NCI-H2107 treated with DMSO at 0.1 percent for 48 hours (cell line): Measurements from ENCODE around the gene NAPSA.

ENCODE experiments used
- DNase-seq: peaks from one replicate; lab custom pipeline; 2025; ENCODE audit not compliant: unreplicated experiment; lab: John Stamatoyannopoulos, UW

NAPSA gene

DNA sequence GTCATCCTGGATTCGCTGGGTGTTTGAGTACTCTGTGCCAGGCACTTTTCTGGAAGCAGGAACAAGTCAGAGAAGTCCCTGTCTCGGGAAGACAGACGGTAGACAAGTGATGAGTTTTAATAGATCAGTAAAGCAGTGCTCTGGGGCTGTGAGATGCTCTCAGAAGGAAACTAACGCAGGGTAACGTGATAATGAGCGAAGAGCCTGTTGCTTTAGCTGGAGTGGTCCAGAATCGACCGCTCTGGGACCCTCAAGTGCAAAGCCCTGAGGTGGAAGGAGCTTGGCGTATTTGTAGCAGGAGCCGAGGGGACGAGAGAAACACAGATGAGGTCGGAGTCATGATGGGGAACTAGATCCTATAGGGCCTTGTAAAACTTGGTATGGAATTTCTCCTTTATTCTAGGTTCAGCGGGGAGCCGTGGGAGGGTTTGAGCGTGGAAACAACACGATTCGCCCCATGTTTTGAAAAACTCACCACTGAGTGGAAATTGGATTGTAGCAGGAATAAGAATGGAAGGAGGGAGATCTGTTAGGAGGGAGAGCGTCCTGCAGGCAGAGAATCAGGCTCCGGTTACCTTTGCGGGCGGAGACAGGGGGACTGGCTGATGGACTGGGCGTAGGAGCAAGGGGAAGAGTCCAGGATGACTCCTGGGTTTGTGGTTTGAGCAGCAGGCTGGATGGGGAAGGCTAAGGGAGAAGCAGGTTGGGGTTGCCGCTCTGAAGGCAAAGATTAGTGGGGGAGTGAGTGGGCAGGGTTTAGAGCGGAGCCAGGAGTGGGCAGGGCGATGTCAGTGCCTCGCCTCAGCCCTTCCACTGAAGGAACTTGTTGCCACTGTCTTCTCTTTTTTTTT, 19.5 kb upstream of the NAPSA start:
- DNase-seq = peak; percentile 58

DNA sequence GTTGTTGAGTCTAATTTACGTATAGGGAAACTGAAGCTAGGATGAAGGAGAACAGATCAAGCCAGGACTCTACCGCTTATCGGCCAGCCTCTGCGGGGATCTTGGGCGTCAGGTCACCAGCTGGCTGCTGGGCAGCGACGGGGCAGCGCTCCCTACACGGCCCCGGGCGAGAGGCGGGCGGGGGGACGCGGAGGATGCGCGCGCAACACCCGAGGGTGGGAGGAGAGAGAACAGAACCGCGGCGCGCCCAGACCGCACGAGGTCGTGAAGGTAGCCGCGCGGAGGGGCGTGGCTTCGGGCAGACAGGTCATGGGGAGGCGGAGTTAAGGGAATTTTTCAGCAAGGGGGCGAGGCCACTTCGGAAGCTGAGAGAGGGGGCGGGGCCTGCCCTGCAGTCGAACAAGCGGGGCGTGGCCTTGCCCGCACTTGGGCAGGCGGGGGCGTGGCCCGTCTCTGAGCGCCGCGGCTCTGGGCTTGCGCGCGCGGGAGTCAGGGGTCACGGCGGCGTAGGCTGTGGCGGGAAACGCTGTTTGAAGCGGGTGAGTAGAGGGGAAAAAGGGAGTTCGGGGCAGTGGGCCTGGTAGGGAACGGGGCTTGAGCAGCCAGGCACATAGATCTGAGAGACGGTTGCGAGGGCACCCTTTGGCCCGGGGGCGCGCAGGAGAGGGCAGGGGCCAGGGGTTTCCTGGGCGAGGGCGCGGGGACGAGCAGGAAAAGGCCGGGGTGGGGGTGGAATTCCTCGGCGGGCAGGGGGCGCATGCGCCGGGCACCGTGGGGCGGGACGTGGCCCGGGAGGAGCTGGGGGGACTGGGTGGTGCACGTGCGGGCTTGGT, 18.6 kb upstream of the NAPSA start, which contains the start of gene POLD1:
TSS of gene POLD1 (plus strand) at position 496 of the 833 bp plus-strand sequence. CDS start 14,505 bp downstream, outside the sequence.
- DNase-seq = peak; percentile 95

DNA sequence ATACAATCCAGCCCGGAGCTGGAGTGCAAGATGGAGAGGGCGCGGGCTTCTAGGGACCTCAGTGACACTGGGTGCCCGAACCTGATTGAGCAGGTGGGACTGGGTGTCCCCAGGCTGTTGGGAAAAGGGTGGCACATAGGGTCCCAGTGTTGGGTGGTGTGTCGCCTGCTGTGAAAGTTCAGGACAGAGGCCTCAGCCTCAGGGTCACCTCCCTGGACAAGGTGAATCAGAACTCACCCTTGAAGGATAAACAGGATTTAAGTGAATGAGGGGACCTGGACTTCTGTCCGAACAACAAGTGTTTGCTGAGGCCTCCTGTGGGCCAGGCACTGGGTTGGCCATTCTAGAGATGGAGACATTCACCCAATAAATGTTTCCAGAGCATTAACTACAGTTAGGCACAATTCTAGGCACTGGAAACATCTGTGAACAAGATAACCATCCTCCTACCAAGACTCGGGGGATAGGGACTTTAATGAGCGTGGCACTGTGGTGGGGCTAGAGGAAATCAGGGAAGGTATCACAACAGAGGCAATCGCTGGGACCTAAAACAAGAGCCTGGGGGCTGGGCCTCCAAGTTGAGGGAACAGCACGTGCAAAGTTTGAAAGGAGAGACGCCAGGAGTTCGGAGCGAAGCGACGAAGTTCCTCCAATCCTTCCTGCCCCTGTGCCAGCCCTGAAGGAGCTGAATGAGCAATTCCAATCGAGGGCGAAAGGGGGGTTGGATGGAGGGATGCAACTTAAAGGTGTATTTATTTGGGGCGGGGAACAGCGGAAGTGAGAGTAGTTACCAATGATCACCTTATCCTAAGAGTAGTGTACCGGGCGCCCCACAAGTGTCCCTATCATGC, 17.8 kb upstream of the NAPSA start:
- DNase-seq = no peak

DNA sequence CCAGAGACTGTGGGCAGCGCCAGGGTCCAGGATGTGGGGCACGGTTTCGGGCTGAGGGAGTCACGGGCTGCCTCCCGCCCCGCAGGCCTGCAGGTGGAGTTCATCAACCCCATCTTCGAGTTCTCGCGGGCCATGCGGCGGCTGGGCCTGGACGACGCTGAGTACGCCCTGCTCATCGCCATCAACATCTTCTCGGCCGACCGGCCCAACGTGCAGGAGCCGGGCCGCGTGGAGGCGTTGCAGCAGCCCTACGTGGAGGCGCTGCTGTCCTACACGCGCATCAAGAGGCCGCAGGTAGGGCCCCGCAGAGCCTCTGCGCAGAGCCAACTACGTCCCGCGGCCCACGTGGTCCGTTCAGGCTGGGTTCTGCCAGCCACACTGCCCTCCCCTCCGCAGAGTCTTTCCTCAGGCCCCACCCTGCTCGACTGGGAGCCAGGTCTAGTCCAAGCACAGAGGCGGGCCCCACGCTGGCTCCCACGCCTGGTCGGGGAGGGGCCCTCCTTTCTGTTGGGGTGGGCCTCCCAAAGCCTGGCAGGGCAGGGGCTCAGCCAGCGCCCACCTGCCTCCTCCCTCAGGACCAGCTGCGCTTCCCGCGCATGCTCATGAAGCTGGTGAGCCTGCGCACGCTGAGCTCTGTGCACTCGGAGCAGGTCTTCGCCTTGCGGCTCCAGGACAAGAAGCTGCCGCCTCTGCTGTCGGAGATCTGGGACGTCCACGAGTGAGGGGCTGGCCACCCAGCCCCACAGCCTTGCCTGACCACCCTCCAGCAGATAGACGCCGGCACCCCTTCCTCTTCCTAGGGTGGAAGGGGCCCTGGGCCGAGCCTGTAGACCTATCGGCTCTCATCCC, 16.7 kb upstream of the NAPSA start:
- no peak for DNase-seq

DNA sequence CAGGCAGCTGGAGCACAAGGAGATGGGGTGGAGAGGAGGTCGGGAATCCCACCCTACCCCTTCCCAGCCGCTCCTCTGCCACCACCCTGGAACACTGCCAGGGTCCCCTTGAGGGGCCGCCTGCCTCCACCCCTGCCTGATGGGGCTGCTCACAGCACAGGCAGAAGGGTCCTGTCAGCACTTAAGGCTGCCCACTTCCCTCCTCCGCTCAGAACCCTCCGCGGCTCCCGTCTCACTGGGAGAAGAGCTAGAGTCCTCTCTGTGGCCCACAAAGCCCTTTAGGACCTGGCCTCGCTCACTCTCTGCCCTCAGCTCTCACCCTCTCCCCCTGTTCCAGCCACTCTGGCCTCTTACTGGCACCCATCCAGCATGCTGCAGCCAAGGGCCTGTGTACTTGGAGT, 15.3 kb upstream of the NAPSA start:
- no peak for DNase-seq

DNA sequence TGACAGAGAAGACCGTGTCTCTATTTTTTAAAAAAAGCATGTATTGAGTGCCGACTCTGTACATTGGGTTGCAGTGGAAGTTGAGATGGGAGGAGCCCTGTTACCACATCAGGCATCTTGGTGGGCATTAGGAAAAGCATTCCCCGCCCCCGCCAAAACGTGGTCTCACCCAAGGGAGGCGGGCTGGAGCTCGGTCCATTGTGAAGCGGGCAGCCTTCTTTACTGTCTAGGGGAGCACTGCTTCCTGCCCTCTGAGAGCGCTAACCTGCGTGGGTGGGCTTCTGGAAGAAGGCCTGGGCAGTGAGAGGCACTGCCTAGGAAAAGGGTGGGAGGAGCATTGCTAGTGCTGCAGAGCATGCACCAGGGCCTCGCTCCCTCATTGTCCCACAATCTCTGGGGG, 14.7 kb upstream of the NAPSA start:
- no peak for DNase-seq

DNA sequence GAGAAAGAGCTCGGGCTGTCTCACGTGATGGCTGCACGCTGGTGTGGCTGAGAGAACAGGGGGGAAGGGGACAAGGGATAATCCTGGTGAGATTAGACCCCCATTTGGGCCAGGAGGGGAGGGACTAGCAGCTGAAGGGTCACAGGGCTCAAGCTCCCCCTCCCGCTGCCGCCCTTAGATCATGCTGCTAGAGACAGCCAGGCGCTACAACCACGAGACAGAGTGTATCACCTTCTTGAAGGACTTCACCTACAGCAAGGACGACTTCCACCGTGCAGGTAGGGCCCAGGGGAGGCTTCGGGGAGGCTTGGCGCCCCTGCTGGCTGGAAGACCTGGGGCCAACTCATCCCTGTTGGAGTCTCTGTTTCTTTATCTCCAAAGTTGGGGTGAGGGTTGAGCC, 14.2 kb upstream of the NAPSA start:
- no peak for DNase-seq

DNA sequence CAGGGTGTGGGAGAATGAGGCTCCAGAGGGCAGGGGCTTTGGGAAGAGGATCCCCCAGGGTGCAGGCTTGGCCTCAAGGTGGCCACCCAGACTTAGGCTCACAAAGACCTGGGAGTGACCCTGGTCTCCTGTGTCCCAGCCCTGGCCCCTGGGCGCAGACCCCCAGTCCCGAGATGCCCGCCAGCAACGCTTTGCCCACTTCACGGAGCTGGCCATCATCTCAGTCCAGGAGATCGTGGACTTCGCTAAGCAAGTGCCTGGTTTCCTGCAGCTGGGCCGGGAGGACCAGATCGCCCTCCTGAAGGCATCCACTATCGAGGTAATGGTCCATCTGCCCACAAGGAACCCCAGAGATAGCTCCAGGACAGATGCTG, 13.4 kb upstream of the NAPSA start:
- no peak for DNase-seq

DNA sequence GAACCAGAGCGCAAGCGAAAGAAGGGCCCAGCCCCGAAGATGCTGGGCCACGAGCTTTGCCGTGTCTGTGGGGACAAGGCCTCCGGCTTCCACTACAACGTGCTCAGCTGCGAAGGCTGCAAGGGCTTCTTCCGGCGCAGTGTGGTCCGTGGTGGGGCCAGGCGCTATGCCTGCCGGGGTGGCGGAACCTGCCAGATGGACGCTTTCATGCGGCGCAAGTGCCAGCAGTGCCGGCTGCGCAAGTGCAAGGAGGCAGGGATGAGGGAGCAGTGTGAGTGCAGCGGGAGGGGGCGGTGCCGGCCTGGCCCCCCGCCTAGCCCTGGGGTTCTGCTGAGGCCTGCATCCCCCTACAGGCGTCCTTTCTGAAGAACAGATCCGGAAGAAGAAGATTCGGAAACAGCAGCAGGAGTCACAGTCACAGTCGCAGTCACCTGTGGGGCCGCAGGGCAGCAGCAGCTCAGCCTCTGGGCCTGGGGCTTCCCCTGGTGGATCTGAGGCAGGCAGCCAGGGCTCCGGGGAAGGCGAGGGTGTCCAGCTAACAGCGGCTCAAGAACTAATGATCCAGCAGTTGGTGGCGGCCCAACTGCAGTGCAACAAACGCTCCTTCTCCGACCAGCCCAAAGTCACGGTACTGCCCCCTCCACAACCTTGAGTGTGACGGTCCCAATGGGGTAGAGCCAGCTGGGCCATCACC, 12.9 kb upstream of the NAPSA start:
- DNase-seq = no peak

DNA sequence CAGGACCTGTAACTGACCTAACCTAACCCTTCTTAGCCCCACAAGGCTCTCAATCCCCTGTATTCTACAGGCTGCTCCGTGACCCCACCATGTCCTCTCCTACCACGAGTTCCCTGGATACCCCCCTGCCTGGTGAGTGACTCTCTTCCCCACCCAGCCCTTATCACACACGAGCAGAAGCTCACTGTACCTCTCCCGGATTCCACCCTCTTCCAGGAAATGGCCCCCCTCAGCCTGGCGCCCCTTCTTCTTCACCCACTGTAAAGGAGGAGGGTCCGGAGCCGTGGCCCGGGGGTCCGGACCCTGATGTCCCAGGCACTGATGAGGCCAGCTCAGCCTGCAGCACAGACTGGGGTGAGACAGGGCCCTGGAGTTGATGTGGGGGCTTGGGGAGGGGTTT, 12.1 kb upstream of the NAPSA start:
- no peak for DNase-seq

DNA sequence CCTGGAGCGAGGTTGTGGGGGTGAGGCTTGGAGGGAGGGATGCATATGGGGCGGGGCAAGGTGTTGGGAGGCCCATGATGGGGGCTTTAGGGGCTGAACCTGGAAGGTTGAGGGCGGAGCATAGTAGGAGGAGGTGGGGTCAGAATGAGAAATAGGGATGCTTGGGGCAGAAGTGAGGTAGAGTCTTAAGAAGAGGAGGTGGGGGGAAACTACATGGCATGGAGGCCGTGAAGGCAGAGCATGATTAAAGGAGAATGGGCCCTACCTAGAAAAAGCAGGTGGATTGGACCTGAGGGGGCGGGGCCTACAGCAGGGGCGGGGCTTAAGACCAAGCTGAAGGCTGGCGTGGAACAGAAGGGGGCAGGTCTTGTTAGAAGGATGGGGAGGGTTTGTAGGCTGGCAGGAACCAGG, 11.6 kb upstream of the NAPSA start:
- no peak for DNase-seq

DNA sequence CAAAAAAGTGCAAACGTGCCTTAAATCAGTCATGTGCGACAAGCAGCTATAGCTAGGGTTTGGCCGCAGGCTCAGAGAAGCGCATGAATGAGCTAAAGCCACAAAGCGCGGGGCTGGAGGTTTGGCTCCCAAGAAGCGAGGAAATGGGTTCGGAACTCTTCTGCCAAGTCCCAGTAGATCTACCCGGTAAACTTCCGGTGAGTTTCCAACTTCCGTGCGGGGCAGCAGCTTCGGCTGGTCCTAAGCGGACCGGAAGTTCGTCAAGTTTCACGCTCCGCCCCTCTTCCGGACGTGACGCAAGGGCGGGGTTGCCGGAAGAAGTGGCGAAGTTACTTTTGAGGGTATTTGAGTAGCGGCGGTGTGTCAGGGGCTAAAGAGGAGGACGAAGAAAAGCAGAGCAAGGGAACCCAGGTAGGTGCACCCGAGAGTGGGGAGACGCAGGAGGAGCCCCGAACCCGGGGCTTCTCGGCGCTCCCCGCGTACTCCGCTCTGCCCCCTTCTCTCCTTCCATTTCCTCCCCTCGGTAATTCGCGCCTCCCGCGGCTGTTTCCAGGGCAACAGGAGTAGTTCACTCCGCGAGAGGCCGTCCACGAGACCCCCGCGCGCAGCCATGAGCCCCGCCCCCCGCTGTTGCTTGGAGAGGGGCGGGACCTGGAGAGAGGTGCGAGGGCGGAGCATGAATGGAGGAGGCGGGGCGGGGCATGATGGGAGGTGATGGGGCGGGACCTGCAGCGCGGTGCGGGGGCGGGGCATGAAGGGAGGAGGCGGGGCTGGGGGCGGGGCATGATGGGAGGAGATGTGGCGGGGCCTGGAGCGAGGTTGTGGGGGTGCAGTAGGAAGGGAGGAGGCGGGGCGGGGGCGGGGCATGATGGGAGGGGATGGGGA, 11.0 kb upstream of the NAPSA start, which contains the start of gene NR1H2:
TSS of gene NR1H2 (plus strand) at position 292 of the 885 bp plus-strand sequence. CDS start 1,149 bp downstream, outside the sequence.
- peak; percentile 68 for DNase-seq

DNA sequence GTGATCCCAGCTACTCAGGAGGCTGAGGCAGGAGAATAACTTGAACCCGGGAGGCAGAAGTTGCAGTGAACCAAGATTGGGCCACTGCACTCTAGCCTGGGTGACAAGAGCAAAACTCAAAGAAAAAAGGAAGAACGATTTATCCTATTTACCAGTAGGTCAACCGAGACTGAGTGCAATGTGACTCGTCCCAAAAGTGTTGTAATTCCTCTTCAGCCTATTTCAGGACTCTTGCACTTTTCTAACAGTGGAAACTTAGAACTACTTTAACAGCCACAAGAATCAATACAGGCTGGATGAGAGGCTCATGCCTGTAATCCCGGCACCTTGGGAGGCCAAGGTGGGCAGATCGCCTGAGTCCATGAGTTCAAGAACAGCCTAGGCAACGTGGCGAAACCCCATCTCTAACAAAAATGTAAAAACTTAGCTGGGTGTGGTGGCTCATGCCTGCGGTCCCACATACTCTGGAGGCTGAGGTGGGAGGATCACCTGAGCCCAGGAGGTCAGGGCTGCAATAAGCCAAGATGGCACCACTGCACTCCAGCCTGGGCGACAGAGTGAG, 6.6 kb upstream of the NAPSA start:
- DNase-seq = no peak

DNA sequence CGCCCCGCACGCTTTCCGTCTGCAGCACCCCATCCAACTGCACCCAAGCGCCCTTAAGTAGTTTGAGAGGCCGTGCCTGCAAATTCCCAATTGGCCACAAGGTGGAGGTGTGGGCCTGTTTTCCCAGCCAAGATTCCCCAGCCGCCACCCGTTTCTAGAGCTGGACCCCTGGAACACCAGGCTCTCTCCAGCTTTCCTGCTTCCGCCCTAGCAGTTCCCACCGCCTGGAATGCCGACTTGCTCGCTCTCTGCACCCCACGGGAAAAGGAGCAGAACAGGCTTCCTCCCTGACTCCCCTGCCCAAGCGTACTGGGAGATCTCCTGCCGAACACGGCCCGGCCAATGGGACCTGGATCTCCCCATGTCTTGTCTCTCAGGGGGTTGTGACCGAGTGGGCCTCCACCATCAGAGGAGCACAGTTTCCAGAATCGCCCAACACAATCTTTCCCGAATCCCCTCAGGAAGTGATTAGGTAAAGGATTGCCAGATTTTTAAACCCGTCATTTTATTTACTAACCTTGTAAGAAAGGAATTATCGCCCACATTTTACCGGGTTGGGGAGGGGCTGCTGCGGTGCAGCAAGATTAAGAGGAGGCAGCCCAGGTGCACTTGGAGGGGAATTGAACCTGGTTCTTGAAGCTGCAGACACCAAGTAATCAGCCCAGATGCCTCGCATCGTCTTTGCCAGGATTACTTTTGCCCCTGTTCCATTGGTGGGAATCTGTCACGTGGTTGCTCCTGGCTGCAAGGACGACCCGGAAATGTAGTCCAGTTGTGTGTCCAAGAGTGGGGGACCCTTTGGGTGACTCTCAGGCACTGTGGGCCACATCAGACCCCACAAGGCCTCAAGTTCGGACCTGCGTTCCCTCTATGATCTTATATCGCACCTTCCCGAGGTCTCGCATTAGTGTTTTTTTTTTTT, 3.5 kb upstream of the NAPSA start:
- peak; percentile 11 for DNase-seq

DNA sequence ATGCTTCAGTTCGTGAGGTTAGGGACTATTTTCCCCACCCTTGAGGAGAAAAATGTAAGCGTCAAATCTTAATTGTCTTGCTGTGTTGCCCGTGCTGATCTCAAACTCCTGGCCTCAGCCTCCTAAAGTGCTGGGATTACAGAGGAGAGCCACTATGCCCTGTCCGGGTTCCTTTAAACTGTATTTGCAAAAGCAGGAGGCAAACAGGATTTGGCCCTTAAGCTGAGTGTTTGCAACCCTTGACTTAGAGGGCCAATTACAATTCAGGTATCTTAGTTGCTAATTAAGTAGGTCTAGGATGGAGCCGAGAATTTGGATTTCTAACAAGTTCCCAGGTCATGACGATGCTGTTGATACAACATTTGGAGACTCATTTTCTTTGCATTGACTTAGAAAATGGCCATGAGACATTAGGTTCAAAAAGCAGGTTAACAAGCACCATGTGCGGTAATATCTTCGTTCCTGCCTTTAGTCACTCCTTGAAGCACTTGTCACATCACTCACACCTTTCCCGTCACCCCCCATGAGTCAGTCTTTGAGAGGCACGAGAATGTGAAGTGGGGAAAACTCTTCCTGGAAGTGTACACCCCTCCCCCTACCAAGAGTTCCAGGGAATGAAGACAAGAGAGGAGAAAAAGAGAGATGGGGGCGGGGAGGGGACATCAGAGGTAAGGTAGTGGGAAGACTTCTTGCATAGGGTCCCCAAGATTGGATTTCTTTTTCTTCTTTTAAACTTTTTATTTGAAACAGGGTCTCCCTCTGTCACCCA, 2.6 kb downstream of the NAPSA start:
- no peak for DNase-seq

DNA sequence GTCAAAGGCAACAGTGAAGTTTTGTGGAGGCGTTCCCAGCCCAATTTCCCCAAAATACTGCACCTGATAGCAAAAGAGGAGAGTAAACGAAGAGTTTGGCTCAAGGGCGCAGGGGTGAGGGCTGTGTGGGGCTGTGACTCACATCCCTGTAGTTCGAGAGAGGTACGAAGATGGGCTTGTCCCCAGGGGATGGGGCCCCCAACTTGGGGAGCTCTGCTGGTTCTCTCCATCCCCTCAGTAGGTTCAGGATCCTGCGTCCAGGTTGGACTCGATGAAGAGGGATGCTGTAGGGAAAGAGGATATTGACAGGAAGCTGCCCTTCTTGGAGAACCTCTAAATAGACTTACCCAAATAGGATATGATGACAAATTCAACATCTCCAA, 3.4 kb downstream of the NAPSA start:
- no peak for DNase-seq
